A673 (cell line): ENCODE data around the gene TCF12. TPM values are rescaled to one million over a fixed set of nuclear protein-coding genes. Genes with fewer than 3 reads are reported as not detected.

Experiments
- BruUV-seq: library from RNA; stranded (reverse); fragments of 400-500 nt; replicated peaks from 2 replicates; lab custom pipeline; 2021; lab: Mats Ljungman, UMichigan
- CTCF ChIA-PET: fragments of 300-600 bp; sonication (Branson Sonifier 250); formaldehyde crosslinking; loops from one replicate; lab custom pipeline; 2022; ENCODE audit warnings: antibody characterized with exemption; lab: Charles Lee
- POLR2A ChIA-PET: fragments of 300-600 bp; sonication (Branson Sonifier 250); formaldehyde crosslinking; loops from one replicate; lab custom pipeline; 2022; ENCODE audit warnings: antibody characterized with exemption; ENCODE audit not compliant: low non-redundant PET; lab: Charles Lee
- DNase-seq: peaks from one replicate; pipeline ENCODE4 v3.0.0-alpha.2; 2015; ENCODE audit warnings: low spot score
- H3K27ac ChIP-seq: fragments of 200-600 bp; sonication (generic); 2 replicates; pipeline ENCODE4 v1.5.1; 2016; ENCODE audit warnings: mixed run types, low read depth, mild to moderate bottlenecking, mixed read lengths, antibody characterized with exemption, low read length; ENCODE audit not compliant: poor library complexity, severe bottlenecking
- H3K27me3 ChIP-seq: fragments of 200-600 bp; sonication (generic); replicated peaks from 2 replicates; pipeline ENCODE4 v1.6.1; 2017; ENCODE audit warnings: mixed run types, low read depth, mild to moderate bottlenecking, mixed read lengths, antibody characterized with exemption, low read length; ENCODE audit not compliant: insufficient read depth, poor library complexity
- H3K36me3 ChIP-seq: fragments of 200-600 bp; sonication (generic); 2 replicates; pipeline ENCODE4 v1.6.1; 2016; ENCODE audit warnings: mixed run types, mild to moderate bottlenecking, mixed read lengths, antibody characterized with exemption, low read length; ENCODE audit not compliant: insufficient read depth, poor library complexity, severe bottlenecking
- H3K4me1 ChIP-seq: fragments of 200-600 bp; sonication (generic); 2 replicates; pipeline ENCODE4 v1.6.1; 2017; ENCODE audit warnings: mixed run types, mild to moderate bottlenecking, mixed read lengths, antibody characterized with exemption, low read length; ENCODE audit not compliant: insufficient read depth, poor library complexity, severe bottlenecking
- H3K4me3 ChIP-seq: fragments of 200-600 bp; sonication (generic); 2 replicates; pipeline ENCODE4 v1.5.1; 2016; ENCODE audit warnings: low read depth, mixed run types, mild to moderate bottlenecking, mixed read lengths, low read length; ENCODE audit not compliant: poor library complexity, severe bottlenecking
- H3K9me3 ChIP-seq: fragments of 200-600 bp; sonication (generic); 2 replicates; pipeline ENCODE4 v1.6.1; 2016; ENCODE audit warnings: mixed run types, low read depth, mild to moderate bottlenecking, mixed read lengths, antibody characterized with exemption, low read length; ENCODE audit not compliant: poor library complexity, severe bottlenecking
- CTCF ChIP-seq: fragments of 300-800, 200-600 bp; sonication (generic); conservative IDR thresholded peaks from 2 replicates; pipeline ENCODE4 v1.5.1; 2017; ENCODE audit warnings: low read depth, mild to moderate bottlenecking, antibody characterized with exemption, low read length, moderate library complexity, mixed read lengths
- EZH2 ChIP-seq: fragments of 200-600 bp; sonication (generic); IDR thresholded peaks from 2 replicates; pipeline ENCODE4 v1.6.1; 2017; ENCODE audit warnings: borderline replicate concordance, low read depth, mild to moderate bottlenecking, mixed read lengths, antibody characterized with exemption, low read length; ENCODE audit not compliant: poor library complexity, severe bottlenecking
- intact Hi-C: fragments of 100-400 bp; cut with micrococcal nuclease; formaldehyde crosslinking; loops from one replicate; pipeline ENCODE4 v1.10.0; 2022; ENCODE audit not compliant: unreplicated experiment
- total RNA-seq: library from RNA; stranded (reverse); gene quantifications from 2 replicates; pipeline ENCODE4 v1.2.3, GENCODE V29; 2021

TCF12 gene
- total RNA-seq, 1 experiment from 2014 or later: 351 TPM

GRCh38 chr15:56892659-56893363, 25.6 kb upstream of the TCF12 start:
- CTCF ChIA-PET: interaction anchor here (0.5 kb wide), 1 partner anchor 19 kb away, joined by 3 read pairs; no protein-coding TSS in a partner anchor

GRCh38 chr15:56893364-56893678, 25.1 kb upstream of the TCF12 start:
- ChIA-PET CTCF (interaction anchor here (0.5 kb wide), 1 partner anchor 19 kb away, joined by 3 read pairs; no protein-coding TSS in a partner anchor), POLR2A (no interaction called here)
- no peaks in the 10 kb centered on the region for H3K36me3 ChIP-seq
- intact Hi-C loops: loop anchor here (10.0 kb wide), 1 partner anchor 399 kb away; no protein-coding TSS in a partner anchor
- H3K4me3 ChIP-seq: no peak overlapping the region
- H3K27ac ChIP-seq: no peak overlapping the region
- no peaks in the 10 kb centered on the region for H3K27me3 ChIP-seq
- DNase-seq: no peak
- no peaks in the 10 kb centered on the region for H3K9me3 ChIP-seq
- TF ChIP-seq CTCF: no peak
- TF ChIP-seq EZH2: no peak
- H3K4me1 ChIP-seq: peaks cover 24% of the 10 kb centered on the region
- BruUV-seq: no TSS peak

More at GRCh38 chr15:56892659-56893363, 25.6 kb upstream of the TCF12 start:
- BruUV-seq: no TSS peak
- intact Hi-C loops: loop anchor here (10.0 kb wide), 1 partner anchor 398 kb away; no protein-coding TSS in a partner anchor
- no peak for TF ChIP-seq CTCF
- no peak for TF ChIP-seq EZH2
- Histone ChIP-seq H3K4me3 (no peak overlapping the region), H3K27me3 (no peaks in the 10 kb centered on the region), H3K27ac (peak overlapping the region; percentile 60), H3K4me1 (peaks cover 29% of the 10 kb centered on the region), H3K9me3 (no peaks in the 10 kb centered on the region), H3K36me3 (no peaks in the 10 kb centered on the region)
- peak; percentile 84 for DNase-seq
- POLR2A ChIA-PET: interaction anchor here (0.6 kb wide), 2 partner anchors 20 to 637 kb away, joined by 4 to 5 read pairs; no protein-coding TSS in a partner anchor

- intact Hi-C loops: loop anchor here (10.0 kb wide), 1 partner anchor 400 kb away; no protein-coding TSS in a partner anchor
- TF ChIP-seq CTCF (no peak), EZH2 (no peak)
- no TSS peak for BruUV-seq
- Histone ChIP-seq H3K36me3 (no peaks in the 10 kb centered on the region), H3K4me3 (no peak overlapping the region), H3K27me3 (no peaks in the 10 kb centered on the region), H3K27ac (no peak overlapping the region), H3K9me3 (no peaks in the 10 kb centered on the region), H3K4me1 (peaks cover 21% of the 10 kb centered on the region)
- ChIA-PET CTCF (no interaction called here), POLR2A (no interaction called here)
- DNase-seq: no peak
These were observed 23.8 kb upstream of the TCF12 start for GRCh38 chr15:56894601-56895000.
